Neural cell (in vitro differentiated cells): ENCODE measurements around the gene PSMG3.

ENCODE experiments used
- CTCF ChIP-seq: fragments of 450-650 bp; IDR thresholded peaks from 2 replicates; pipeline ENCODE4 v1.5.1; 2014; ENCODE audit warnings: antibody characterized with exemption, mild to moderate bottlenecking, moderate library complexity; ENCODE audit not compliant: poor library complexity, severe bottlenecking
- EZH2 ChIP-seq: fragments of 200-600, 300-800 bp; shearing (Covaris generic), sonication (generic); IDR thresholded peaks from 2 replicates; pipeline ENCODE4 v1.6.1; 2014; ENCODE audit warnings: antibody characterized with exemption, low read length, borderline replicate concordance, mild to moderate bottlenecking; ENCODE audit not compliant: insufficient read depth, poor library complexity, severe bottlenecking
- MXI1 ChIP-seq: fragments of 450-650 bp; conservative IDR thresholded peaks from 2 replicates; pipeline ENCODE4 v1.6.1; 2014; ENCODE audit warnings: antibody characterized with exemption, mild to moderate bottlenecking; ENCODE audit not compliant: poor library complexity, severe bottlenecking
- SMC3 ChIP-seq: fragments of 450-650 bp; conservative IDR thresholded peaks from 2 replicates; pipeline ENCODE4 v1.6.1; 2014; ENCODE audit warnings: antibody characterized with exemption, mild to moderate bottlenecking, moderate library complexity; ENCODE audit not compliant: poor library complexity
- TAF1 ChIP-seq: IDR thresholded peaks from 2 replicates; pipeline ENCODE4 v1.6.1; 2012; ENCODE audit warnings: low read depth

GRCh38 chr7:1526271-1526754 is 43.5 kb downstream of the PSMG3 start:
- TF ChIP-seq EZH2 (no peak), CTCF (no peak), MXI1 (no peak), TAF1 (no peak), SMC3 (no peak)
